Heart left ventricle (tissue), 16 donors: ENCODE data around the gene MATN1. TPM values are rescaled to one million over a fixed set of nuclear protein-coding genes. Genes with fewer than 3 reads are reported as not detected.

ENCODE experiments used
- ATAC-seq, 4 donors: fragments of 200-7000 bp; cut with Tn5 transposase; one replicate each; pipeline ENCODE4 v1.9.1; 2020 to 2022; ENCODE audit warnings: moderate library complexity in 4 of 4, mild to moderate bottlenecking in 3 of 4, moderate number of reproducible peaks in 1 of 4
- DNase-seq, 5 donors: peaks; one replicate each; pipeline ENCODE4 v3.0.0-alpha.2; 2020
- H3K27ac ChIP-seq, 12 donors: fragments of 200-600 bp; sonication (generic) in 4 of 12; one replicate each; pipeline versions ENCODE4 v1.5.0 to v1.8.0; 2016 to 2022; ENCODE audit warnings: mild to moderate bottlenecking in 2 of 12
- H3K27me3 ChIP-seq, 9 donors: fragments of 200-600 bp; sonication (generic) in 2 of 9; one replicate each; pipeline versions ENCODE4 v1.5.1 to v1.8.0; 2016 to 2022; ENCODE audit warnings: mild to moderate bottlenecking in 3 of 9
- H3K36me3 ChIP-seq, 9 donors: fragments of 200-600 bp; sonication (generic) in 2 of 9; one replicate each; pipeline versions ENCODE4 v1.5.0 to v1.8.0; 2018 to 2022; ENCODE audit warnings: mild to moderate bottlenecking in 2 of 9
- H3K4me1 ChIP-seq, 12 donors: fragments of 200-600 bp; sonication (generic) in 4 of 12; one replicate each; pipeline versions ENCODE4 v1.5.0 to v1.8.0; 2016 to 2022; ENCODE audit warnings: mild to moderate bottlenecking in 3 of 12
- H3K4me3 ChIP-seq, 12 donors: fragments of 200-600 bp; sonication (generic) in 4 of 12; one replicate each; pipeline versions ENCODE4 v1.5.0 to v1.8.0; 2017 to 2022; ENCODE audit warnings: mild to moderate bottlenecking in 9 of 12, moderate library complexity in 4 of 12
- H3K9me3 ChIP-seq, 12 donors: fragments of 200-600 bp; sonication (generic) in 4 of 12; one replicate each; pipeline versions ENCODE4 v1.5.0 to v1.8.0; 2016 to 2022; ENCODE audit warnings: mild to moderate bottlenecking in 1 of 12
- POLR2A ChIP-seq, 2 donors: fragments of 450-650 bp; IDR thresholded peaks; one replicate each; pipeline ENCODE4 v1.6.1; 2017; ENCODE audit warnings: antibody characterized with exemption in 2 of 2, mild to moderate bottlenecking in 2 of 2, moderate library complexity in 2 of 2
- WGBS, 4 donors: extraction: QIAGEN DNeasy Blood & Tissue Kit in 2 of 4; methylation state at CpG; one replicate each; pipeline versions ENCODE4 v1.1.5 to v1.1.7; 2013 to 2018; 5-methylcytosine and 5-hydroxymethylcytosine counted together
- intact Hi-C, 10 donors: fragments of 100-400 bp; cut with DNase I; formaldehyde crosslinking; loops; one replicate each; pipeline versions ENCODE4 v1.11.1 to v1.14.2; 2022
- polyA plus RNA-seq, 2 donors: library from polyadenylated mRNA; stranded (reverse); fragments of 200-250 nt; gene quantifications; one replicate each; pipeline ENCODE4 v1.2.3, GENCODE V29; 2013
- total RNA-seq, 9 donors: library from RNA; depleted of rRNA in 2 of 9; stranded (reverse); fragments of >200 nt in 2 of 9; fragmentation: NEBNext Ultra II Directional in 3 of 9; extraction: Animal tissue kit (Norgen Biotek cat#: 25700) in 3 of 9; gene quantifications; one replicate each; pipeline versions ENCODE4 v1.1.0 to v1.2.4, GENCODE V29; 2016 to 2023
- TF ChIP-seq, protein P1 (sequence below), 12 donors: fragments of 200-600 bp; sonication (generic) in 4 of 12; IDR thresholded peaks; one replicate each; pipeline versions ENCODE4 v1.5.0 to v1.8.0; 2018 to 2022; ENCODE audit warnings: antibody characterized with exemption in 12 of 12, mild to moderate bottlenecking in 5 of 12
- donor health status: ischemic (EF 13 %, LVEDD 7.1; RV severe dilation, severe dysfunction).
- donor health status: healthy with polysubstance abuse.
- donor health status: DM: no; HTN: yes; CAD: no.
- donor health status: DM: no; HTN: no; CAD: no.
- donor health status: ischemic (EF 25% LVEDD 6.9; RV normal size, moderate dysfunction).
- donor health status: ischemic (EF 25% LVEDD 5.7; RV mildly dilated, moderate dysfunction).
- donor health status: healthy.
- donor health status: DM: yes; HTN: yes; CAD: no.
- donor health status: ischemic (EF 35%, LVEDD 5.7; RV mildly dilated, moderate dysfunction).
- donor health status: nonischemic (EF 11% LVEDD 7.7; RV severe dilation, severe dysfunction).
- donor health status: DM: yes; HTN: yes; CAD: no.
- donor health status: PGD.
- donor health status: ischemic (EF 29% LVEDD 5.4; RV normal size, mild dysfunction).
- donor health status: nonischemic (EF 23%, LVEDD 6.1; RV moderate dilation, normal function).

The MATN1 gene
- total and polyA plus RNA-seq, 11 donors, result 0.67 TPM; not detected in 10

DNA sequence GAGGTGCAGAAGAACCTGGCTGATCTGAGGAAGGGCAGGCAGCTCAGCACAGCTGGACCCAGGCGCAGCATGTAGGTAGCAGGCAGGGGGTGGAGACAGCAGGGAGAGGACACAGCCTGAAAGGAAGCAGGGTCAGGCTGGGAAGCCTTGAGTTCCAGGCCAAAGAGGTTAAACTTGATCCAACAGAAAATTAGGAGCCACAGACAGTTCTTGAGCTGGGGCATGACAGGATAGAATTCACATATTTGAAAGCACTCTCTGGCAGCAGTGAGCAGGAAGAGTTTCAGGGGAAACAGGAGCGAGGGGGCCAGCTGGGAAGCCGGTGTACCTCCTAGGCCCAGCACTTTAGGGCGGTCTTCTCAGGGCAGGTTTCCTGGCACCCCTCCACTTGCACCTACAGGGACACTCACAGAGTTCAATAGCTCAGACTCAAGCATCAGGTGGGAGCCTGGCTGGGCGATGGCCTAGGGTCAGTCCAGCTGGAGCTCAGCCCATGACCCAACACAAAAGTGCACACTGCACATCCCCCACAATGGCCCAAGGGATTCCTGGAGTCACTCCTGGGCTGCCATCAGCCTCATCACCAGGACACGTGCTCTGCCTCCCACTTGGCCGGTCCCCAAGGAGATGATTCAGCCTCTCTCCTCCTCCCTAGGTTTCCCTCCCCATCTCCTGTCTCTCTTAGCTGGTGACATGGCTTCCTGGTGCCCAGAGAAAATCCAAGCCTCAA, 22.7 kb downstream of the MATN1 start:
- Histone ChIP-seq H3K9me3 (no peaks in the 10 kb centered on the region), H3K36me3 (no peaks in the 10 kb centered on the region), H3K4me1 (peaks cover 0 to 21% (median 0%) of the 10 kb centered on the region in 12 donors), H3K27ac (peak overlapping the region in 1 of 12 donors; percentile 64), H3K27me3 (no peaks in the 10 kb centered on the region), H3K4me3 (no peak overlapping the region)
- intact Hi-C loops, result loop anchor here in 7 of 10 donors (10.0 kb wide), 6 partner anchors 176 to 1816 kb away; no protein-coding TSS in a partner anchor
- 66 to 74% (median 71%) methylated on average over 7 of the region's 7 CpGs for WGBS, 4 donors
- no peak for TF ChIP-seq POLR2A (IDR thresholded peaks at IDR 0.05)
- TF ChIP-seq, protein P1, sequence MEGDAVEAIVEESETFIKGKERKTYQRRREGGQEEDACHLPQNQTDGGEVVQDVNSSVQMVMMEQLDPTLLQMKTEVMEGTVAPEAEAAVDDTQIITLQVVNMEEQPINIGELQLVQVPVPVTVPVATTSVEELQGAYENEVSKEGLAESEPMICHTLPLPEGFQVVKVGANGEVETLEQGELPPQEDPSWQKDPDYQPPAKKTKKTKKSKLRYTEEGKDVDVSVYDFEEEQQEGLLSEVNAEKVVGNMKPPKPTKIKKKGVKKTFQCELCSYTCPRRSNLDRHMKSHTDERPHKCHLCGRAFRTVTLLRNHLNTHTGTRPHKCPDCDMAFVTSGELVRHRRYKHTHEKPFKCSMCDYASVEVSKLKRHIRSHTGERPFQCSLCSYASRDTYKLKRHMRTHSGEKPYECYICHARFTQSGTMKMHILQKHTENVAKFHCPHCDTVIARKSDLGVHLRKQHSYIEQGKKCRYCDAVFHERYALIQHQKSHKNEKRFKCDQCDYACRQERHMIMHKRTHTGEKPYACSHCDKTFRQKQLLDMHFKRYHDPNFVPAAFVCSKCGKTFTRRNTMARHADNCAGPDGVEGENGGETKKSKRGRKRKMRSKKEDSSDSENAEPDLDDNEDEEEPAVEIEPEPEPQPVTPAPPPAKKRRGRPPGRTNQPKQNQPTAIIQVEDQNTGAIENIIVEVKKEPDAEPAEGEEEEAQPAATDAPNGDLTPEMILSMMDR (IDR thresholded peaks at IDR 0.05), result no peak
- peak in 2 of 4 donors; percentile 32 to 65 for ATAC-seq
- peak in 3 of 5 donors; percentile 51 to 56 (median 51) for DNase-seq

DNA sequence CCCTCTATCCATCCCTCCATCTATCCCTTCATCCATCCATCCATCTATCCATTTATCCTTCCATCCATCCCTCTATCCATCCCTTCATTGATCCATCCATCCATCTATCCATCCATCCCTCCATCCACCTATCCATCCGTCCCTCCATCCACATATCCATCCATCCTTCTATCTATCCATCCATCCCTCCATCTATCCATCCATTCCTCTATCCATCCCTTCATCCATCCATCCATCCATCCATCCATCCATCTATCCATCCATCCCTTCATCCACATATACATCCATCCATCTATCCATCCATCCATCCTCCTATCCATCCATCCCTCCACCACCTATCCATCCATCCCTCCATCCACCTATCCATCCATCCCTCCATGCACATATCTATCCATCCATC, 23.6 kb downstream of the MATN1 start:
- H3K27ac ChIP-seq, result no peak overlapping the region
- 82 to 96% (median 92%) methylated on average over 1 of the region's 1 CpG for WGBS, 4 donors
- H3K4me3 ChIP-seq, result no peak overlapping the region
- TF ChIP-seq, protein P1 (IDR thresholded peaks at IDR 0.05), result no peak
- no peak for TF ChIP-seq POLR2A (IDR thresholded peaks at IDR 0.05)
- H3K27me3 ChIP-seq, result no peaks in the 10 kb centered on the region
- H3K36me3 ChIP-seq, result no peaks in the 10 kb centered on the region
- intact Hi-C loops, result loop anchor here in 7 of 10 donors (10.0 kb wide), 6 partner anchors 175 to 1815 kb away; no protein-coding TSS in a partner anchor
- ATAC-seq (no peak), DNase-seq (no peak)
- no peaks in the 10 kb centered on the region for H3K9me3 ChIP-seq
- peaks cover 0 to 16% (median 0%) of the 10 kb centered on the region in 12 donors for H3K4me1 ChIP-seq

DNA sequence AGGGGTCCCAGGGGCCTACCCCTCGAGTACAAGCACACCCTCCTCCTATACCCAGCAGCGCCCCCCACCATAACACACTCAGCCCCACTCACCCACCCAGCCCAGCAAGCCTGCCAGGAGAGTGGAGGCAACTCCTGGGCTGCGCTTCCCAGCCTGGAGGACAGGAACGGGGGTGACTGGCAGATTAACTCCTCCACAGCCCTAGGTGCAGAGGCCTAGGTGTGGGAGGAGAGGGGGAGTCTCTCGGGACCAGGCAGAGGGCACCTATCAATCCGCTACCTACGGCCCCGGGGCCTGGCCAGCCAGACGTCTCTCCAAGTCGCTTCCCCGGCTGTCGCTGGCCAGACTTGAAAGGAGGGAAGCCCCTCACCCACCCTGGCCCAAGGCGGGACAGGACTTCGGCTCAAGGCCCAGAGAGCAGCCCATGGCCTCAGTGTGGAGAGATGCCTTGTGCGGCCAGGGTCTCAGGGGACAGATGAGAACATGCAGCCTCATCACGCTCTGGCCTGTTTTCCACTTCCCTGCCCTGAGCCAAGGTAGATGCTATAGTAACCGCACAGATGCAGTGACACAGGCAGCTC, 24.9 kb downstream of the MATN1 start:
- DNase-seq, result peak in 2 of 5 donors; percentile 26 to 51
- intact Hi-C loops, result no loop called here
- WGBS, 4 donors, result 45 to 73% (median 62%) methylated on average over 6 to 17 of the region's 17 CpGs

More for the DNA sequence above, 24.9 kb downstream of the MATN1 start:
- Histone ChIP-seq H3K9me3 (no peaks in the 10 kb centered on the region), H3K36me3 (no peaks in the 10 kb centered on the region), H3K27ac (peak overlapping the region in 1 of 12 donors; percentile 73), H3K4me3 (no peak overlapping the region), H3K27me3 (peaks cover 0 to 4% (median 0%) of the 10 kb centered on the region in 9 donors), H3K4me1 (peaks cover 0 to 16% (median 0%) of the 10 kb centered on the region in 12 donors)
- TF ChIP-seq, protein P1 (IDR thresholded peaks at IDR 0.05), result no peak
- no peak for ATAC-seq
